Upper lobe of right lung (tissue), 1 donor: Measurements from ENCODE around the gene IQCH. TPM values are rescaled to one million over a fixed set of nuclear protein-coding genes. Genes with fewer than 3 reads are reported as not detected.
"Not testable (repeated sequence)": the region's sequence is repeated elsewhere in the genome, so short reads cannot be mapped to it uniquely, and the experiment has no call there.

Source experiments
- ATAC-seq: fragments of 200-7000 bp; cut with Tn5 transposase; one replicate; pipeline ENCODE4 v1.9.1; 2020; ENCODE audit warnings: mild to moderate bottlenecking, moderate library complexity
- DNase-seq: peaks from one replicate; pipeline ENCODE4 v3.0.0-alpha.2; 2020
- H3K27ac ChIP-seq: fragments of 200-600 bp; one replicate; pipeline ENCODE4 v1.8.0; 2022
- H3K27me3 ChIP-seq: fragments of 200-600 bp; one replicate; pipeline ENCODE4 v1.8.0; 2022; ENCODE audit warnings: mild to moderate bottlenecking
- H3K36me3 ChIP-seq: fragments of 200-600 bp; one replicate; pipeline ENCODE4 v1.8.0; 2022
- H3K4me1 ChIP-seq: fragments of 200-600 bp; one replicate; pipeline ENCODE4 v1.8.0; 2022
- H3K4me3 ChIP-seq: fragments of 200-600 bp; one replicate; pipeline ENCODE4 v1.8.0; 2022; ENCODE audit warnings: mild to moderate bottlenecking
- H3K9me3 ChIP-seq: fragments of 200-600 bp; one replicate; pipeline ENCODE4 v1.8.0; 2022
- intact Hi-C: fragments of 100-400 bp; cut with DNase I; formaldehyde crosslinking; loops from one replicate; pipeline ENCODE4 v1.11.0; 2022
- total RNA-seq: library from RNA; stranded (reverse); fragmentation: NEBNext Ultra II Directional; extraction: Animal tissue kit (Norgen Biotek cat#: 25700); gene quantifications from one replicate; pipeline ENCODE4 v1.2.1, GENCODE V29; 2021
- TF ChIP-seq, protein P1 (sequence below): fragments of 200-600 bp; IDR thresholded peaks from one replicate; pipeline ENCODE4 v1.8.0; 2022; ENCODE audit warnings: antibody characterized with exemption
- donor health status: DM: no; HTN: yes; CAD: no; lungs with severe emphysema.

IQCH gene
- total RNA-seq, 1 donor from 2014 or later: 0.93 TPM

DNA sequence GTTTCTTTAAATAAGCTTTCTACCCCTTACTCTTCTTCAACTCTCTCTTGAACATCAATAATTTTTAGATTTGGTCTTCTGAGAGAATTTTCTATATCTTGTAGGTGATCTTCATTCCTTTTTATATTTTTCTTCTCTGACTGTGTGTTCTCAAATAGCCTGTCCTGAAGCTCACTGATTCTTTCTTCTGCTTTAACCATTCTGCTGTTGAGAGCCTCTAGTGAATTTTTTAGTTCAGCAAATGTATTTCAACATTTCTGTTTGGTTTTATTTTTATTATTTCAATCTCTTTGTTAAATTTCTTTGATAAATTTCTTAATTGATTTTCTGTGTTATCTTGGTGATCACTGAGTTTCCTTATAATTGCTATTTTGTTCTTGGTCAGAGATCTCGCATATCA lies 19.6 kb downstream of the IQCH start:
- Histone ChIP-seq H3K9me3 (no peaks in the 10 kb centered on the region), H3K4me3 (no peak overlapping the region), H3K27me3 (no peaks in the 10 kb centered on the region), H3K4me1 (no peaks in the 10 kb centered on the region), H3K36me3 (no peaks in the 10 kb centered on the region), H3K27ac (no peak overlapping the region)
- ATAC-seq (no peak), DNase-seq (no peak)
- TF ChIP-seq, protein P1, sequence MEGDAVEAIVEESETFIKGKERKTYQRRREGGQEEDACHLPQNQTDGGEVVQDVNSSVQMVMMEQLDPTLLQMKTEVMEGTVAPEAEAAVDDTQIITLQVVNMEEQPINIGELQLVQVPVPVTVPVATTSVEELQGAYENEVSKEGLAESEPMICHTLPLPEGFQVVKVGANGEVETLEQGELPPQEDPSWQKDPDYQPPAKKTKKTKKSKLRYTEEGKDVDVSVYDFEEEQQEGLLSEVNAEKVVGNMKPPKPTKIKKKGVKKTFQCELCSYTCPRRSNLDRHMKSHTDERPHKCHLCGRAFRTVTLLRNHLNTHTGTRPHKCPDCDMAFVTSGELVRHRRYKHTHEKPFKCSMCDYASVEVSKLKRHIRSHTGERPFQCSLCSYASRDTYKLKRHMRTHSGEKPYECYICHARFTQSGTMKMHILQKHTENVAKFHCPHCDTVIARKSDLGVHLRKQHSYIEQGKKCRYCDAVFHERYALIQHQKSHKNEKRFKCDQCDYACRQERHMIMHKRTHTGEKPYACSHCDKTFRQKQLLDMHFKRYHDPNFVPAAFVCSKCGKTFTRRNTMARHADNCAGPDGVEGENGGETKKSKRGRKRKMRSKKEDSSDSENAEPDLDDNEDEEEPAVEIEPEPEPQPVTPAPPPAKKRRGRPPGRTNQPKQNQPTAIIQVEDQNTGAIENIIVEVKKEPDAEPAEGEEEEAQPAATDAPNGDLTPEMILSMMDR: no peak
- intact Hi-C loops: no loop called here

DNA sequence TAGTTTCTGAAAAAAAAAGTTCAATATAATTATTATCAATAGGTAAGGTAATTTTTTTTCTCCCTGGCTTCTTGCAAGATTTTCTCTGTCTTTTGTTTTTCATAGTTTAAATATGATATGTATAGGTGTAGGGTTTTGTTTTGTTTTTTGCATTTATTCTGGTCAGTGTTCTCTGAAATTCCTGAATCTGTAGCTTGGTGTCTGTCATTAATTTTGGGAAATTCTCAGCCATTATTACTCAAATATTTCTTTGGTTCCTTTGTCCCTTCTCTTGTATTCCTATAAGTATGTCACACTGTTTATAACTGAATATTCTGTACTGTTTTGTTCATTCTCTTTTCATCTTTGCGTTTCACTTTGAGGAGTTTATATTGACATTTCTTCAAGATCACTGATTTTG lies 22.1 kb downstream of the IQCH start:
- Histone ChIP-seq H3K36me3 (no peaks in the 10 kb centered on the region), H3K4me1 (no peaks in the 10 kb centered on the region), H3K27me3 (no peaks in the 10 kb centered on the region), H3K27ac (no peak overlapping the region), H3K4me3 (no peak overlapping the region), H3K9me3 (no peaks in the 10 kb centered on the region)
- no peak for ATAC-seq
- TF ChIP-seq, protein P1: no peak
- DNase-seq: no peak
- intact Hi-C loops: no loop called here

DNA sequence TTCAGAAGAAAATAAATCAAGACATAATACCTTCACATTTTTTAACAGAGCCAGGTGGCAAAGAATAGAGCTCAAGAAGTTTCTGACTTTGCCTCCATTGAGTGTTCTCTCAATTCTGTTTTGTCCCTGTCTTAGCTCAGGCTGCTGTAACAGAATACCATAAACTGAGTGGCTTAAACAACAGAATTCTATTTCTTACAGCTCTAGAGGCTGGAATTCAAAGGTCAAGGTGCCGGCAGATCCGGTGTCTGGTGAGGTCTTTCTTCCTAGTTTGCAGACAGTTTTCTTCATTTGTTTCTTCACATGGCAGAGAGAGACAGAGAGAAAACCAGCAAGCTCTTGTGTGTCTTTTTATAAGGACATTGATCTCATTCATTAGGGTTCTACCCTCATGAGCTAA lies 25.6 kb downstream of the IQCH start:
- Histone ChIP-seq H3K4me3 (no peak overlapping the region), H3K27ac (no peak overlapping the region), H3K9me3 (no peaks in the 10 kb centered on the region), H3K27me3 (no peaks in the 10 kb centered on the region), H3K4me1 (no peaks in the 10 kb centered on the region), H3K36me3 (no peaks in the 10 kb centered on the region)
- ATAC-seq (no peak), DNase-seq (no peak)
- intact Hi-C loops: no loop called here
- TF ChIP-seq, protein P1: no peak

DNA sequence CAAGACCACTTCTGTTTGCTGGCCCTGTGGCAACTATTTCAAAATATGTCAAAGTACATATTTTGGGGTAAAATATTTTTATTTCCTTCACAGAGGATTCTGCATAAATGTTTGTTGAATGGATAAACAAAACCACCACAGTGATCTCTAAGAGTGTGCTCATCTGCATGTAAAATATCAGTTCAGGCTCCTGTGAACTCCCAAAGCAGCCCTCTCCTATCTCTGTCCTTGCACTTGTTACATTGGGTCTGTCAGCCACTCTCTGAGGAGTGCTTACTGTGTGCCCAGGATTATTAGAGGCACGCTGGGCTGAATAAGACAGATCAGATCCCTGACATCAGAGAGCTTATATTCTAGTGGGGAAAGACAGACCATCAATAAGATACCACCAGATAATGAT lies 27.1 kb downstream of the IQCH start:
- no peak for DNase-seq
- TF ChIP-seq, protein P1: no peak
- Histone ChIP-seq H3K36me3 (no peaks in the 10 kb centered on the region), H3K4me3 (no peak overlapping the region), H3K4me1 (no peaks in the 10 kb centered on the region), H3K27me3 (no peaks in the 10 kb centered on the region), H3K27ac (no peak overlapping the region), H3K9me3 (no peaks in the 10 kb centered on the region)
- no peak for ATAC-seq
- intact Hi-C loops: no loop called here

DNA sequence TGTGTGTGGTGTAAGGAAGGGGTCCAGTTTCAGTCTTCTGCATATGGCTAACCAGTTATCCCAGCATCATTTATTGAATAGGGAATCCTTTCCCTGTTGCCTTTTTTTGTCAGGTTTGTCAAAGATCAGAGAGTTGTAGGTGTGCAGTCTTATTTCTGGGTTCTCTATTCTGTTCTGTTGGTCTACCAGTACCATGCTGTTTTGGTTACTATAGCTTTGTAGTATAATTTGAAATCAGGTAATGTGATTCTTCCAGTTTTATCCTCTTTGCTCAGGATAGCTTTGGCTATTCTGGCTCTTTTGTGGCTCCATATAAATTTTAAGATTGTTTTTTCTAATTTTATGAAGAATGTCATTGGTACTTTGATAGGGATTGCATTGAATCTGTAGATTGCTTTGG lies 31.0 kb downstream of the IQCH start:
- H3K27me3 ChIP-seq, DNase-seq, H3K4me3 ChIP-seq, intact Hi-C loops, H3K36me3 ChIP-seq, H3K27ac ChIP-seq, ATAC-seq, H3K9me3 ChIP-seq, H3K4me1 ChIP-seq: not testable (repeated sequence)

DNA sequence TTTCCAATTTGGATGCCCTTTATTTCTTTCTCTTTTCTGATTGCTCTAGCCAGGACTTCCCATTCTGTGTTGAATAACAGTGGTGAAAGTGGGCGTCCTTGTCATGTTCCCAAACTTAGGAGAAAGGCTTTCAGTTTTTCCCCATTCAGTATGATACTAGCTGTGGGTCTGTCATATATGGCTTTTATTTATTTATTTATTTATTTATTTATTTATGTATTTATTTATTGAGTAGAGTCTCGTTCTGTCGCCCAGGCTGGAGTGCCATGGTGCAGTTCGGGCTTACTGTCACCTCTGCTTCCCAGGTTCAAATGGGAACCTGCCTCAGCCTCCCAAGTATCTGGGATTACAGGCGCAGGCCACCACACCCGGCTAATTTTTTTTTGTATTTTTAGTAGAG lies 31.8 kb downstream of the IQCH start:
- H3K27ac ChIP-seq, H3K36me3 ChIP-seq, H3K9me3 ChIP-seq, ATAC-seq, H3K4me1 ChIP-seq, H3K4me3 ChIP-seq, H3K27me3 ChIP-seq, DNase-seq, intact Hi-C loops: not testable (repeated sequence)

DNA sequence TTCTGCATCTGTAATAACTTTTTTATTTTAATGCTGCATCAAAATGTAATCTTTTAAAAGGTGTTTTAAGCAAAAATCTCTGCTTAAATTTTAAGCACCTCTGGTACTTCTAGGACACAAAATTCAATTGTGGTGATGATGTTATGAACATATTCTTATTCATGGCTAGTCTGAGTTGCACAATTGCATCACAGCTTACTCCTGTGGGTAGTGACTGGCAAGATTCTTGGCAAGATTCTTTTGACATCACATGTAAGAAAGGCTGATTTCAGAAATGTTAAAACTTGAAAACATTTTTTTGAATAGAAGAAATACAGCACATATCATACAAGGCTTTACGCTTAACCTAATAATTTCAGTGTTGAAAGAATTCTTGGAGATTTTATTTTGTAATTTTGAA lies 35.7 kb downstream of the IQCH start:
- intact Hi-C loops: no loop called here
- Histone ChIP-seq H3K4me3 (no peak overlapping the region), H3K4me1 (no peaks in the 10 kb centered on the region), H3K9me3 (no peaks in the 10 kb centered on the region), H3K27me3 (no peaks in the 10 kb centered on the region), H3K27ac (no peak overlapping the region), H3K36me3 (no peaks in the 10 kb centered on the region)
- TF ChIP-seq, protein P1: no peak
- DNase-seq (no peak), ATAC-seq (no peak)
